Measurements from ENCODE around the gene DHX35. TPM values are rescaled to one million over a fixed set of nuclear protein-coding genes. Genes with fewer than 3 reads are reported as not detected.

Gene DHX35
- total and polyA plus RNA-seq, 7 donors: 3.4 to 11.9 (median 5.8) TPM

- intact Hi-C loops (cut with DNase I): no loop called here
- Histone ChIP-seq H3K4me3 (no peak overlapping the region), H3K36me3 (ENCODE audit: insufficient read depth in 1 of 2, low read depth in 1 of 2) (peaks cover 10 to 95% of the 10 kb centered on the region in 2 donors), H3K27me3 (ENCODE audit: insufficient read depth in 3 of 3, low read length in 2 of 3) (no peaks in the 10 kb centered on the region), H3K27ac (no peak overlapping the region), H3K9me3 (no peaks in the 10 kb centered on the region), H3K4me1 (no peaks in the 10 kb centered on the region)
- 90 to 92% (median 90%) methylated on average over 2 of the region's 2 CpGs for whole genome bisulfite sequencing, 3 donors
- DNase-seq: no peak
- no peak for ATAC-seq
- TF ChIP-seq CTCF (IDR thresholded peaks at IDR 0.05): no peak
These were observed 51.5 kb downstream of the DHX35 start for GRCh38 chr20:39013662-39014109.

GRCh38 chr20:39016041-39016440, 53.9 kb downstream of the DHX35 start:
- no peak for TF ChIP-seq CTCF (IDR thresholded peaks at IDR 0.05)
- H3K4me3 ChIP-seq: no peak overlapping the region
- peaks cover 4 to 96% of the 10 kb centered on the region in 2 donors for H3K36me3 ChIP-seq (ENCODE audit: insufficient read depth in 1 of 2, low read depth in 1 of 2)
- no peak for ATAC-seq
- H3K27ac ChIP-seq: no peak overlapping the region
- 82 to 93% (median 88%) methylated on average over 3 of the region's 3 CpGs for WGBS, 3 donors
- no peaks in the 10 kb centered on the region for H3K9me3 ChIP-seq
- intact Hi-C loops (cut with DNase I): no loop called here
- H3K4me1 ChIP-seq: no peaks in the 10 kb centered on the region
- no peaks in the 10 kb centered on the region for H3K27me3 ChIP-seq (ENCODE audit: insufficient read depth in 3 of 3, low read length in 2 of 3)
- no peak for DNase-seq

- TF ChIP-seq CTCF (IDR thresholded peaks at IDR 0.05): no peak
- Histone ChIP-seq H3K27me3 (ENCODE audit: insufficient read depth in 3 of 3, low read length in 2 of 3) (no peaks in the 10 kb centered on the region), H3K4me1 (no peaks in the 10 kb centered on the region), H3K27ac (no peak overlapping the region), H3K36me3 (ENCODE audit: insufficient read depth in 1 of 2, low read depth in 1 of 2) (peaks cover 4 to 95% of the 10 kb centered on the region in 2 donors), H3K4me3 (no peak overlapping the region), H3K9me3 (no peaks in the 10 kb centered on the region)
- DNase-seq: no peak
- intact Hi-C loops (cut with DNase I): no loop called here
- WGBS, 3 donors: 85 to 95% (median 90%) methylated on average over 2 of the region's 2 CpGs
- no peak for ATAC-seq
These were observed 54.4 kb downstream of the DHX35 start for GRCh38 chr20:39016506-39016905.

- no peak for DNase-seq
- Histone ChIP-seq H3K9me3 (no peaks in the 10 kb centered on the region), H3K36me3 (ENCODE audit: insufficient read depth in 1 of 2, low read depth in 1 of 2) (peaks cover 4 to 95% of the 10 kb centered on the region in 2 donors), H3K4me1 (no peaks in the 10 kb centered on the region), H3K27me3 (ENCODE audit: insufficient read depth in 3 of 3, low read length in 2 of 3) (no peaks in the 10 kb centered on the region), H3K27ac (no peak overlapping the region), H3K4me3 (no peak overlapping the region)
- 96 to 97% (median 97%) methylated on average over 3 of the region's 3 CpGs for WGBS, 3 donors
- intact Hi-C loops (cut with DNase I): no loop called here
- ATAC-seq: no peak
- TF ChIP-seq CTCF (IDR thresholded peaks at IDR 0.05): no peak
These were observed 56.9 kb downstream of the DHX35 start for GRCh38 chr20:39019027-39019426.

- H3K9me3 ChIP-seq: no peaks in the 10 kb centered on the region
- intact Hi-C loops (cut with DNase I): no loop called here
- no peak for ATAC-seq
- no peak for DNase-seq
- peaks cover under 1 to 95% of the 10 kb centered on the region in 2 donors for H3K36me3 ChIP-seq (ENCODE audit: insufficient read depth in 1 of 2, low read depth in 1 of 2)
- H3K4me1 ChIP-seq: no peaks in the 10 kb centered on the region
- H3K27ac ChIP-seq: no peak overlapping the region
- no peak overlapping the region for H3K4me3 ChIP-seq
- TF ChIP-seq CTCF (IDR thresholded peaks at IDR 0.05): no peak
- no peaks in the 10 kb centered on the region for H3K27me3 ChIP-seq (ENCODE audit: insufficient read depth in 3 of 3, low read length in 2 of 3)
These were observed 57.7 kb downstream of the DHX35 start for GRCh38 chr20:39019805-39020325.
